ENCODE measurements around the gene TRERF1.

DNA sequence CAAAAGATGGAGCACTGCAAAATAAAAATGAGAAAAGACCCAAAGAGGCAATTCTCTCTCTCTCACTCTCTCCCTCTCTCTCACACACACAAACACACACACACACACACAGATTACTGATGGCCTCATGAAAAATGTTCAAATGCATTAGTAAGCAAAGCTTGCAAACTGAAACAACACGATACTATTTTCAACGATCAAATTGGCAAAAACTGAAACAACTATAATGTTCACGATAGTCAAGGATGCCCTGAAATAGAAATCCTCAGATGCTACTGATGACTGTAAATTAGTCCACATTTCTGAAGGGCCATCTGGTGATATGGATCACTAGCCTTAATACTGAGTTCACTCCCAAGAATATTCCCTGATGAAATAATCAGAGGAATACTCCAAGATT is 100.8 kb downstream of the TRERF1 start:
- TF ChIP-seq ESRRG (CRISPR knock-in tag; IDR thresholded peaks at IDR 0.05) (no peak), PATZ1 (CRISPR knock-in tag; IDR thresholded peaks at IDR 0.05; ENCODE audit: borderline replicate concordance) (no peak)
